ENCODE measurements around the gene CARS2. TPM values are rescaled to one million over a fixed set of nuclear protein-coding genes. Genes with fewer than 3 reads are reported as not detected.

CARS2 gene
- polyA plus RNA-seq, 1 donor (not counting 4 experiments of a cell fraction or from before 2014, with no cell fraction given): 90.0 TPM

DNA sequence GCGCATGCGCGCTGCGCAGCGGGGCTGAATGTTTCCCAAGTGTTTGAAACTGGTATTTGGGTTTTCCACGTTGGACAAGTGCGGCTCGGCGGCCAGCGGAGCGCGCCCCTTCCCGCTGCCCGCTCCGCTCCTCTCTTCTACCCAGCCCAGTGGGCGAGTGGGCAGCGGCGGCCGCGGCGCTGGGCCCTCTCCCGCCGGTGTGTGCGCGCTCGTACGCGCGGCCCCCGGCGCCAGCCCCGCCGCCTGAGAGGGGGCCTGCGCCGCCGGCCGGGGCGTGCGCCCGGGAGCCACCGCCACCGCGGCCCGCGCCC lies 7.7 kb upstream of the CARS2 start, which contains the start of gene ING1:
Gene ING1 (plus strand): TSS at position 59 of the 311 bp plus-strand sequence. CDS start 450 bp downstream, outside the sequence.
- no peaks in the 10 kb centered on the region for H3K9me1 ChIP-seq (ENCODE audit: control insufficient read depth, extremely low read depth, insufficient read depth, low read length)
- H3K36me3 ChIP-seq (ENCODE audit: control insufficient read depth in 2 of 2, extremely low read depth in 1 of 2, insufficient read depth in 2 of 2, low read length in 2 of 2): no peaks in the 10 kb centered on the region
- H3K4me1 ChIP-seq (ENCODE audit: control insufficient read depth, extremely low read depth, insufficient read depth, low read length): peaks cover 7% of the 10 kb centered on the region
- no peaks in the 10 kb centered on the region for H3K27me3 ChIP-seq (ENCODE audit: control insufficient read depth, extremely low read depth, insufficient read depth, low read length)
- H3K4me2 ChIP-seq (ENCODE audit: control insufficient read depth, extremely low read depth, insufficient read depth, low read depth, low read length): peak within 1 kb of the TSS; percentile 97
- peak within 1 kb of the TSS; percentile 96 for H3K9ac ChIP-seq (ENCODE audit: control insufficient read depth, extremely low read depth, insufficient read depth, low read length)
- DNase-seq (ENCODE audit: low read depth, low spot score) (no peak), FAIRE-seq (no peak)
- no peaks in the 10 kb centered on the region for H3K9me3 ChIP-seq (ENCODE audit: control insufficient read depth, low read depth, low read length)
- H3K79me2 ChIP-seq (ENCODE audit: control insufficient read depth, insufficient read depth, low read length): peaks cover 34% of the 10 kb centered on the region
- TF ChIP-seq, protein P1, sequence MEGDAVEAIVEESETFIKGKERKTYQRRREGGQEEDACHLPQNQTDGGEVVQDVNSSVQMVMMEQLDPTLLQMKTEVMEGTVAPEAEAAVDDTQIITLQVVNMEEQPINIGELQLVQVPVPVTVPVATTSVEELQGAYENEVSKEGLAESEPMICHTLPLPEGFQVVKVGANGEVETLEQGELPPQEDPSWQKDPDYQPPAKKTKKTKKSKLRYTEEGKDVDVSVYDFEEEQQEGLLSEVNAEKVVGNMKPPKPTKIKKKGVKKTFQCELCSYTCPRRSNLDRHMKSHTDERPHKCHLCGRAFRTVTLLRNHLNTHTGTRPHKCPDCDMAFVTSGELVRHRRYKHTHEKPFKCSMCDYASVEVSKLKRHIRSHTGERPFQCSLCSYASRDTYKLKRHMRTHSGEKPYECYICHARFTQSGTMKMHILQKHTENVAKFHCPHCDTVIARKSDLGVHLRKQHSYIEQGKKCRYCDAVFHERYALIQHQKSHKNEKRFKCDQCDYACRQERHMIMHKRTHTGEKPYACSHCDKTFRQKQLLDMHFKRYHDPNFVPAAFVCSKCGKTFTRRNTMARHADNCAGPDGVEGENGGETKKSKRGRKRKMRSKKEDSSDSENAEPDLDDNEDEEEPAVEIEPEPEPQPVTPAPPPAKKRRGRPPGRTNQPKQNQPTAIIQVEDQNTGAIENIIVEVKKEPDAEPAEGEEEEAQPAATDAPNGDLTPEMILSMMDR (optimal IDR thresholded peaks at IDR 0.05 in 1 of 3, IDR thresholded peaks at IDR 0.05 in 1 of 3, conservative IDR thresholded peaks at IDR 0.05 in 1 of 3; ENCODE audit: extremely low read depth in 1 of 3, insufficient read depth in 2 of 3, low read length in 3 of 3): no peak
- TF ChIP-seq EZH2 (IDR thresholded peaks at IDR 0.05; ENCODE audit: low read length): no peak
- dilution Hi-C loops (cut with MboI; ENCODE audit: extremely low pct_ligation_motif_present, low sequenced_read_pairs): no loop called here
- H4K20me1 ChIP-seq (ENCODE audit: control insufficient read depth, extremely low read depth, insufficient read depth, low read length): no peaks in the 10 kb centered on the region
- H3K4me3 ChIP-seq (ENCODE audit: control insufficient read depth in 2 of 3, extremely low read depth in 1 of 3, insufficient read depth in 2 of 3, low read depth in 1 of 3, low read length in 3 of 3): peak within 1 kb of the TSS; percentile 88 to 99 (median 96)
- H3K27ac ChIP-seq (ENCODE audit: control insufficient read depth, insufficient read depth, low read length): peak within 1 kb of the TSS; percentile 96
- peak within 1 kb of the TSS; percentile 85 for H2AFZ ChIP-seq (ENCODE audit: control insufficient read depth, low read length)

DNA sequence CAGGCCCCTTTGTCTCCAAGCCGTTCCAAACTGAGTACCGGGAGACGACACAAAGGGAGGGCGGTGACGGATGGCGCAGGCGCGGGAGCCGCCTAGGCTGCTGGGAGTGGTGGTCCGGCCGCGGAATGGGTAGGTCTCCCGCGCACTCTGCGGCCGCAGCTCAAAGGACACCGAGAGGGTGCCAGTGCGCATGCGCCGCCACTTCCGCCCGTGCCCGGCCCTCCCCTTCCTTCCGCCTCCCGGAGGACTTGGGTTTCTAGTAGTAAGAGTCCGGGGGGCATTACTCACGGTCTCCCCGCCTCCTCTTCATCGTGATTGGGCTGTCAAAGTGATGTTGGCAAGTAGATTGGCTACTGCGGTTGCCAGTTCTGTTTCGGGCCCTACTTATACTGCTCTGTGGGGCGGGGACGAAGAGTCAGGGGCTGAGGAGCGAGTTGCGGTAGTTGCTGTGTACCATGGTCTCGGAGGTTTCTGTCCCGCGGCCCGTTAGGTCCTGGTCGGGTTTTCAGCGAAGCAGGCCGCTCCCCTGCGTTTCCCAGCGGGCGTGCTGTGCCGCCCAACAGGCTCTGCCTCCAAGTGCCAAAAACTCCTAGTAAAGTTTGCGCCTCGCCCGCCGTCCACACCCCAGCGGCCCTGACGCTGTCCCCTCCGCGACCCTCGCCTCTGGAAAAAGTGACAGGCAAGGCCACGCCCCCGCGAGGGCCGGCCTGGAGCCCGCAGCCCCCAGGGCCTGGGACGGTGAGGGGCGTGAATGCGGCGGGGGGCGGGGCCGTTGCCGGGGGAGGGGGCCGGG lies 7.1 kb upstream of the CARS2 start:
- H4K20me1 ChIP-seq (ENCODE audit: control insufficient read depth, extremely low read depth, insufficient read depth, low read length): no peaks in the 10 kb centered on the region
- DNase-seq (ENCODE audit: low read depth, low spot score) (peak; percentile 98), FAIRE-seq (peak; percentile 74)
- H3K4me2 ChIP-seq (ENCODE audit: control insufficient read depth, extremely low read depth, insufficient read depth, low read depth, low read length): peak overlapping the region; percentile 97
- no peaks in the 10 kb centered on the region for H3K36me3 ChIP-seq (ENCODE audit: control insufficient read depth in 2 of 2, extremely low read depth in 1 of 2, insufficient read depth in 2 of 2, low read length in 2 of 2)
- H3K4me3 ChIP-seq (ENCODE audit: control insufficient read depth in 2 of 3, extremely low read depth in 1 of 3, insufficient read depth in 2 of 3, low read depth in 1 of 3, low read length in 3 of 3): peak overlapping the region; percentile 88 to 99 (median 96)
- H3K79me2 ChIP-seq (ENCODE audit: control insufficient read depth, insufficient read depth, low read length): peaks cover 30% of the 10 kb centered on the region
- H3K4me1 ChIP-seq (ENCODE audit: control insufficient read depth, extremely low read depth, insufficient read depth, low read length): peaks cover 5% of the 10 kb centered on the region
- no peaks in the 10 kb centered on the region for H3K9me3 ChIP-seq (ENCODE audit: control insufficient read depth, low read depth, low read length)
- peak overlapping the region; percentile 85 for H2AFZ ChIP-seq (ENCODE audit: control insufficient read depth, low read length)
- peak overlapping the region; percentile 96 for H3K27ac ChIP-seq (ENCODE audit: control insufficient read depth, insufficient read depth, low read length)
- dilution Hi-C loops (cut with MboI; ENCODE audit: extremely low pct_ligation_motif_present, low sequenced_read_pairs): no loop called here
- H3K27me3 ChIP-seq (ENCODE audit: control insufficient read depth, extremely low read depth, insufficient read depth, low read length): no peaks in the 10 kb centered on the region
- peak overlapping the region; percentile 96 for H3K9ac ChIP-seq (ENCODE audit: control insufficient read depth, extremely low read depth, insufficient read depth, low read length)
- no peaks in the 10 kb centered on the region for H3K9me1 ChIP-seq (ENCODE audit: control insufficient read depth, extremely low read depth, insufficient read depth, low read length)
- no peak for TF ChIP-seq EZH2 (IDR thresholded peaks at IDR 0.05; ENCODE audit: low read length)
- TF ChIP-seq, protein P1 (optimal IDR thresholded peaks at IDR 0.05 in 1 of 3, IDR thresholded peaks at IDR 0.05 in 1 of 3, conservative IDR thresholded peaks at IDR 0.05 in 1 of 3; ENCODE audit: extremely low read depth in 1 of 3, insufficient read depth in 2 of 3, low read length in 3 of 3): no peak
